ENCODE measurements around the gene CSTF1. TPM values are rescaled to one million over a fixed set of nuclear protein-coding genes. Genes with fewer than 3 reads are reported as not detected.

The CSTF1 gene
- total and polyA plus RNA-seq, 2 donors (not counting 3 experiments of a cell fraction or from before 2014, with no cell fraction given) = 39.6 to 49.3 TPM

- ChIA-PET CTCF (interaction anchor here (1.2 to 1.7 kb wide), 2 partner anchors 9 to 1671 kb away, joined by 4 to 7 read pairs; no protein-coding TSS in a partner anchor), POLR2A (interaction anchor here (0.5 kb wide), 1 partner anchor 24 kb away, joined by 3 read pairs; no protein-coding TSS in a partner anchor)
- intact Hi-C loops (cut with micrococcal nuclease) (no loop called here), dilution Hi-C loops (cut with MboI; ENCODE audit: extremely low pct_ligation_motif_present, low sequenced_read_pairs) (no loop called here)
- Histone ChIP-seq H3K9me3 (replicated peaks; ENCODE audit: control insufficient read depth, insufficient read depth, low read length) (no peaks in the 10 kb centered on the region), H3K9ac (replicated peaks; ENCODE audit: extremely low read depth, insufficient read depth, low read length) (no peak overlapping the region), H3K4me1 (ENCODE audit: control insufficient read depth, extremely low read depth, insufficient read depth, low read length) (no peaks in the 10 kb centered on the region), H3K9me1 (replicated peaks; ENCODE audit: control insufficient read depth, extremely low read depth, insufficient read depth, low read length) (no peaks in the 10 kb centered on the region), H3K4me3 (replicated peaks in 1 of 3; ENCODE audit: insufficient read depth in 1 of 3, low read depth in 1 of 3, low read length in 3 of 3) (no peak overlapping the region), H3K4me2 (ENCODE audit: insufficient read depth, low read length) (no peak overlapping the region), H3K36me3 (ENCODE audit: control insufficient read depth in 2 of 2, extremely low read depth in 1 of 2, insufficient read depth in 2 of 2, low read length in 2 of 2) (no peaks in the 10 kb centered on the region), H3K27me3 (ENCODE audit: control insufficient read depth in 2 of 2, insufficient read depth in 2 of 2, low read length in 2 of 2) (peaks cover 4 to 7% of the 10 kb centered on the region in 2 experiments), H3K27ac (ENCODE audit: insufficient read depth, low read depth, low read length) (no peak overlapping the region), H4K20me1 (replicated peaks; ENCODE audit: control insufficient read depth, extremely low read depth, insufficient read depth, low read length) (no peaks in the 10 kb centered on the region), H2AFZ (ENCODE audit: low read depth, low read length) (no peak overlapping the region), H3K79me2 (ENCODE audit: control insufficient read depth, insufficient read depth, low read length) (no peaks in the 10 kb centered on the region)
- no peak for FAIRE-seq
- no peak for DNase-seq (ENCODE audit: low read depth, low spot score)
- no TSS peak for BruUV-seq (replicated peaks)
- TF ChIP-seq POLR2A (IDR thresholded peaks at IDR 0.05; ENCODE audit: low read depth, low read length) = no peak
- no peak for TF ChIP-seq POLR2AphosphoS5 (IDR thresholded peaks at IDR 0.05; ENCODE audit: insufficient read depth, low read depth, low read length)
- no peak for TF ChIP-seq EZH2 (IDR thresholded peaks at IDR 0.05; ENCODE audit: borderline replicate concordance, low read depth, low read length, severe bottlenecking)
- no peak for TF ChIP-seq JUN (IDR thresholded peaks at IDR 0.05; ENCODE audit: borderline replicate concordance, insufficient read depth, insufficient read length, low read depth)
- no peak for TF ChIP-seq MAX (IDR thresholded peaks at IDR 0.05; ENCODE audit: insufficient read depth, insufficient read length)
- no peak for TF ChIP-seq MYC (IDR thresholded peaks at IDR 0.05; ENCODE audit: low read depth, low read length)
Measured at GRCh38 chr20:56352345-56353055, 39.9 kb upstream of the CSTF1 start.

GRCh38 chr20:56353356-56353755 lies 39.1 kb upstream of the CSTF1 start:
- intact Hi-C loops (cut with micrococcal nuclease) = no loop called here
- dilution Hi-C loops (cut with MboI; ENCODE audit: extremely low pct_ligation_motif_present, low sequenced_read_pairs) = no loop called here
- CTCF ChIA-PET = interaction anchor here (1.2 to 1.7 kb wide), 2 partner anchors 10 to 1672 kb away, joined by 4 to 7 read pairs; no protein-coding TSS in a partner anchor
- Histone ChIP-seq H2AFZ (ENCODE audit: low read depth, low read length) (no peak overlapping the region), H3K9me3 (replicated peaks; ENCODE audit: control insufficient read depth, insufficient read depth, low read length) (no peaks in the 10 kb centered on the region), H3K9ac (replicated peaks; ENCODE audit: extremely low read depth, insufficient read depth, low read length) (no peak overlapping the region), H3K4me2 (ENCODE audit: insufficient read depth, low read length) (no peak overlapping the region), H3K9me1 (replicated peaks; ENCODE audit: control insufficient read depth, extremely low read depth, insufficient read depth, low read length) (no peaks in the 10 kb centered on the region), H3K79me2 (ENCODE audit: control insufficient read depth, insufficient read depth, low read length) (no peaks in the 10 kb centered on the region), H3K4me1 (ENCODE audit: control insufficient read depth, extremely low read depth, insufficient read depth, low read length) (no peaks in the 10 kb centered on the region), H3K27me3 (ENCODE audit: control insufficient read depth in 2 of 2, insufficient read depth in 2 of 2, low read length in 2 of 2) (peaks cover 3 to 5% of the 10 kb centered on the region in 2 experiments), H3K27ac (ENCODE audit: insufficient read depth, low read depth, low read length) (no peak overlapping the region), H3K4me3 (replicated peaks in 1 of 3; ENCODE audit: insufficient read depth in 1 of 3, low read depth in 1 of 3, low read length in 3 of 3) (no peak overlapping the region), H3K36me3 (ENCODE audit: control insufficient read depth in 2 of 2, extremely low read depth in 1 of 2, insufficient read depth in 2 of 2, low read length in 2 of 2) (no peaks in the 10 kb centered on the region), H4K20me1 (replicated peaks; ENCODE audit: control insufficient read depth, extremely low read depth, insufficient read depth, low read length) (no peaks in the 10 kb centered on the region)
- DNase-seq (ENCODE audit: low read depth, low spot score) = no peak
- TF ChIP-seq CTCF (IDR thresholded peaks at IDR 0.05; ENCODE audit: extremely low read depth in 1 of 2, insufficient read depth in 1 of 2, low read depth in 1 of 2, low read length in 2 of 2) (no peak), MYC (IDR thresholded peaks at IDR 0.05; ENCODE audit: low read depth, low read length) (no peak), POLR2A (IDR thresholded peaks at IDR 0.05; ENCODE audit: low read depth, low read length) (no peak), POLR2AphosphoS5 (IDR thresholded peaks at IDR 0.05; ENCODE audit: insufficient read depth, low read depth, low read length) (no peak), JUN (IDR thresholded peaks at IDR 0.05; ENCODE audit: borderline replicate concordance, insufficient read depth, insufficient read length, low read depth) (no peak), MAX (IDR thresholded peaks at IDR 0.05; ENCODE audit: insufficient read depth, insufficient read length) (no peak), FOS (IDR thresholded peaks at IDR 0.05; ENCODE audit: borderline replicate concordance, insufficient read depth, low read length) (no peak), GATA2 (IDR thresholded peaks at IDR 0.05; ENCODE audit: insufficient read depth, insufficient read length, low read depth, low read length) (no peak), EZH2 (IDR thresholded peaks at IDR 0.05; ENCODE audit: borderline replicate concordance, low read depth, low read length, severe bottlenecking) (no peak)
- POLR2A ChIA-PET = no interaction called here
- BruUV-seq (replicated peaks) = no TSS peak
- FAIRE-seq = no peak
